Measurements from ENCODE around the gene GLS2. TPM values are rescaled to one million over a fixed set of nuclear protein-coding genes. Genes with fewer than 3 reads are reported as not detected.

Gene GLS2
- total and polyA plus RNA-seq, 9 of the 15 experiments (the other 6 are each of a cell fraction or from before 2014, with no cell fraction given): 0.11 TPM; not detected in 8

DNA sequence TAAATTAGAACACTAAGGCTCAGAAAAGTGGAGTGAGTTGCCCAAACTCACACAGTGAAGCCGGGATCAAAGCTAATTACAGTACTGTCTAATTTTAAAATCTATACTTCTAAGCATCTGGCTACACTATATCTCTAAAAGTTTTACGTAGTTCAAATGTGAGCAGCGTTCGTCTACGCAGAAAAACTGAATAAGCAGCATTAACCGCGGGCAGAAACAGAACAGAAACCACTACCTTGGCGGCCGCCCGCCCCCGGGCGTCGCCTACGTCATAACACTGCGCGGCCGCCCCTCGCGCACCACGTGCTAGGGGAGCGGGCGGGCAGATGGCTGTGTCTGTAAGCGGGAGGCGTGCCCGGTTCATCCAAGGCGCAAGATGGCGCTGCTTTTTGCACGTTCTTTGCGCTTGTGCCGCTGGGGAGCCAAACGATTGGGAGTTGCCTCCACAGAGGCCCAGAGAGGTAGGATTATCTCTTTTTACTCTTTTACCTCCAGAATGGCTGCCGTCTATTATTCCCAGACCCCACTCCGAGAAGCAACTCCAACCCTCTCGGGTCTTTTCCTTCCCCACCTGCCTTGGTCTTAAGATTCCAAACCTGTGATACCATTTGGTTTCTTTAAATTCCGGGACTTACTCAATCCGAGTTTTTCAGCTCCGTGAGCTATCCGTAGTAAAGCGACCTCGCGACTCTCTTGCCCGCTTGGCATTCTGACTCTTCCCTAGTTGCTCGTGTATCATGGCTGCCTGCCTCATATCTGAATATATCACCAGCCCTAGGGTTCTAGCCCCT lies 19.6 kb downstream of the GLS2 start, which contains the start of gene SPRYD4 (continued):
- TF ChIP-seq ZC3H4 (CRISPR knock-in tag; IDR thresholded peaks at IDR 0.05; ENCODE audit: borderline replicate concordance) (no peak), HDAC2 (IDR thresholded peaks at IDR 0.05) (peak; percentile 65; the same call in 1 of the 2 replicates), NFE2 (IDR thresholded peaks at IDR 0.05; ENCODE audit: low read depth) (no peak), JUND (IDR thresholded peaks at IDR 0.05; ENCODE audit: borderline replicate concordance, low read depth, low read length) (peak; percentile 56), JUND (tag; IDR thresholded peaks at IDR 0.05; ENCODE audit: borderline replicate concordance, low read depth, low read length) (no peak; the same call in 2 of the 3 replicates), PCBP1 (IDR thresholded peaks at IDR 0.05; ENCODE audit: low read depth, low read length, poor library complexity, severe bottlenecking) (no peak), ZNF77 (CRISPR knock-in tag; IDR thresholded peaks at IDR 0.05) (no peak), KLF1 (tag; IDR thresholded peaks at IDR 0.05) (no peak), ZNF830 (CRISPR knock-in tag; IDR thresholded peaks at IDR 0.05) (no peak), DPF2 (IDR thresholded peaks at IDR 0.05) (0 out of 2 replicates have a peak, but pooled peaks have one; percentile 25), GABPB2 (CRISPR knock-in tag; conservative IDR thresholded peaks at IDR 0.05) (no peak), NCOA6 (IDR thresholded peaks at IDR 0.05) (no peak), CBFA2T3 (IDR thresholded peaks at IDR 0.05) (no peak), ZNF551 (CRISPR knock-in tag; IDR thresholded peaks at IDR 0.05) (no peak), TRIM24 (IDR thresholded peaks at IDR 0.05) (no peak)
- TF ChIP-seq, protein P1, sequence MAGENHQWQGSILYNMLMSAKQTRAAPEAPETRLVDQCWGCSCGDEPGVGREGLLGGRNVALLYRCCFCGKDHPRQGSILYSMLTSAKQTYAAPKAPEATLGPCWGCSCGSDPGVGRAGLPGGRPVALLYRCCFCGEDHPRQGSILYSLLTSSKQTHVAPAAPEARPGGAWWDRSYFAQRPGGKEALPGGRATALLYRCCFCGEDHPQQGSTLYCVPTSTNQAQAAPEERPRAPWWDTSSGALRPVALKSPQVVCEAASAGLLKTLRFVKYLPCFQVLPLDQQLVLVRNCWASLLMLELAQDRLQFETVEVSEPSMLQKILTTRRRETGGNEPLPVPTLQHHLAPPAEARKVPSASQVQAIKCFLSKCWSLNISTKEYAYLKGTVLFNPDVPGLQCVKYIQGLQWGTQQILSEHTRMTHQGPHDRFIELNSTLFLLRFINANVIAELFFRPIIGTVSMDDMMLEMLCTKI (IDR thresholded peaks at IDR 0.05; ENCODE audit: partially characterized antibody): no peak
- TF ChIP-seq, protein P2, sequence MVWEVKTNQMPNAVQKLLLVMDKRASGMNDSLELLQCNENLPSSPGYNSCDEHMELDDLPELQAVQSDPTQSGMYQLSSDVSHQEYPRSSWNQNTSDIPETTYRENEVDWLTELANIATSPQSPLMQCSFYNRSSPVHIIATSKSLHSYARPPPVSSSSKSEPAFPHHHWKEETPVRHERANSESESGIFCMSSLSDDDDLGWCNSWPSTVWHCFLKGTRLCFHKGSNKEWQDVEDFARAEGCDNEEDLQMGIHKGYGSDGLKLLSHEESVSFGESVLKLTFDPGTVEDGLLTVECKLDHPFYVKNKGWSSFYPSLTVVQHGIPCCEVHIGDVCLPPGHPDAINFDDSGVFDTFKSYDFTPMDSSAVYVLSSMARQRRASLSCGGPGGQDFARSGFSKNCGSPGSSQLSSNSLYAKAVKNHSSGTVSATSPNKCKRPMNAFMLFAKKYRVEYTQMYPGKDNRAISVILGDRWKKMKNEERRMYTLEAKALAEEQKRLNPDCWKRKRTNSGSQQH (CRISPR knock-in tag; IDR thresholded peaks at IDR 0.05): no peak
- TF ChIP-seq, protein P3, sequence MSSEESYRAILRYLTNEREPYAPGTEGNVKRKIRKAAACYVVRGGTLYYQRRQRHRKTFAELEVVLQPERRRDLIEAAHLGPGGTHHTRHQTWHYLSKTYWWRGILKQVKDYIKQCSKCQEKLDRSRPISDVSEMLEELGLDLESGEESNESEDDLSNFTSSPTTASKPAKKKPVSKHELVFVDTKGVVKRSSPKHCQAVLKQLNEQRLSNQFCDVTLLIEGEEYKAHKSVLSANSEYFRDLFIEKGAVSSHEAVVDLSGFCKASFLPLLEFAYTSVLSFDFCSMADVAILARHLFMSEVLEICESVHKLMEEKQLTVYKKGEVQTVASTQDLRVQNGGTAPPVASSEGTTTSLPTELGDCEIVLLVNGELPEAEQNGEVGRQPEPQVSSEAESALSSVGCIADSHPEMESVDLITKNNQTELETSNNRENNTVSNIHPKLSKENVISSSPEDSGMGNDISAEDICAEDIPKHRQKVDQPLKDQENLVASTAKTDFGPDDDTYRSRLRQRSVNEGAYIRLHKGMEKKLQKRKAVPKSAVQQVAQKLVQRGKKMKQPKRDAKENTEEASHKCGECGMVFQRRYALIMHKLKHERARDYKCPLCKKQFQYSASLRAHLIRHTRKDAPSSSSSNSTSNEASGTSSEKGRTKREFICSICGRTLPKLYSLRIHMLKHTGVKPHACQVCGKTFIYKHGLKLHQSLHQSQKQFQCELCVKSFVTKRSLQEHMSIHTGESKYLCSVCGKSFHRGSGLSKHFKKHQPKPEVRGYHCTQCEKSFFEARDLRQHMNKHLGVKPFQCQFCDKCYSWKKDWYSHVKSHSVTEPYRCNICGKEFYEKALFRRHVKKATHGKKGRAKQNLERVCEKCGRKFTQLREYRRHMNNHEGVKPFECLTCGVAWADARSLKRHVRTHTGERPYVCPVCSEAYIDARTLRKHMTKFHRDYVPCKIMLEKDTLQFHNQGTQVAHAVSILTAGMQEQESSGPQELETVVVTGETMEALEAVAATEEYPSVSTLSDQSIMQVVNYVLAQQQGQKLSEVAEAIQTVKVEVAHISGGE (CRISPR knock-in tag; IDR thresholded peaks at IDR 0.05): no peak; a peak in 1 of 6 replicates
- TF ChIP-seq, protein P4, sequence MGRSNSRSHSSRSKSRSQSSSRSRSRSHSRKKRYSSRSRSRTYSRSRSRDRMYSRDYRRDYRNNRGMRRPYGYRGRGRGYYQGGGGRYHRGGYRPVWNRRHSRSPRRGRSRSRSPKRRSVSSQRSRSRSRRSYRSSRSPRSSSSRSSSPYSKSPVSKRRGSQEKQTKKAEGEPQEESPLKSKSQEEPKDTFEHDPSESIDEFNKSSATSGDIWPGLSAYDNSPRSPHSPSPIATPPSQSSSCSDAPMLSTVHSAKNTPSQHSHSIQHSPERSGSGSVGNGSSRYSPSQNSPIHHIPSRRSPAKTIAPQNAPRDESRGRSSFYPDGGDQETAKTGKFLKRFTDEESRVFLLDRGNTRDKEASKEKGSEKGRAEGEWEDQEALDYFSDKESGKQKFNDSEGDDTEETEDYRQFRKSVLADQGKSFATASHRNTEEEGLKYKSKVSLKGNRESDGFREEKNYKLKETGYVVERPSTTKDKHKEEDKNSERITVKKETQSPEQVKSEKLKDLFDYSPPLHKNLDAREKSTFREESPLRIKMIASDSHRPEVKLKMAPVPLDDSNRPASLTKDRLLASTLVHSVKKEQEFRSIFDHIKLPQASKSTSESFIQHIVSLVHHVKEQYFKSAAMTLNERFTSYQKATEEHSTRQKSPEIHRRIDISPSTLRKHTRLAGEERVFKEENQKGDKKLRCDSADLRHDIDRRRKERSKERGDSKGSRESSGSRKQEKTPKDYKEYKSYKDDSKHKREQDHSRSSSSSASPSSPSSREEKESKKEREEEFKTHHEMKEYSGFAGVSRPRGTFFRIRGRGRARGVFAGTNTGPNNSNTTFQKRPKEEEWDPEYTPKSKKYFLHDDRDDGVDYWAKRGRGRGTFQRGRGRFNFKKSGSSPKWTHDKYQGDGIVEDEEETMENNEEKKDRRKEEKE (IDR thresholded peaks at IDR 0.05; ENCODE audit: borderline replicate concordance in 1 of 2, control insufficient read depth in 1 of 2, low read depth in 2 of 2, low read length in 1 of 2): 0 out of 4 replicates have a peak, but pooled peaks of 1 of the 2 experiments have one; percentile 15

All from K562 (cell line).